Measurements from ENCODE around the gene LAMB3.
A peak's percentile ranks its signal among the peaks of the same experiment; 100 is the strongest.

Gene LAMB3

DNA sequence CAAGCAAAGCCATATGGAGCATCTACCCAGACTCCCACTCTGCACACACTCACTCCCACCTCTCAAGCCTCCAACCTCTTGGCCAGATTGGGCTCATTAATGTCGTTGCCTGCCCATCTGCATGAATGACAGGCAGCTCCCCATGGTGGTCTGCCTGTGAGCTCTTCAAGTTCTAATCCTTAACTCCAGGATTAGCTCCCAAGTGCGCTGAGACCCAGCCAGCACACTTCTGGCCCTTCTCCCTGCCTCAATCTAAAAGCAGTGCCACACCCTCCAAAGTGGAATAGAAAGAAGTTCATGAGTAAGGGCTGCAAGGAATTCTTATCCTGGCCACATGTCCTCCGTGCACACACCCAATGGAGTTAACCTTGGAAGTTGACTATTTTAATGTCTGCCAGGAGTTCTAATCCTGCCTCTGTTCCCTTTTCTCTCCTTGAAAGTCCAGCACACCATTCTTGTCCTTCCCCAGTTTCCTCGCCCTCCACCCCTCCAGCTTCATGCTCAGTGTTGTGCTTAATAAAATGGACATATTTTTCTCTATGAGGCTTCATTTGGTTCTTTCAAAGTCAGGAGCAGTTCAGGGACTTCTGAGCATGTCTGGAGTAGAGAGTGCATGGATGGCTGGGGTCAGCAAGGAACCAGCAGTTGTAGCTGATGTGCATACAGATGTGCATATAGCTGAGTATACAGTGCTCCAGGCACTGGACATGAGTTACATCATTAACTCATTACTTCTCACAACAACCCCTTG is 38.6 kb downstream of the LAMB3 start:
- DNase-seq (ENCODE audit: low read depth) = peak; percentile 67
- TF ChIP-seq, protein P1, sequence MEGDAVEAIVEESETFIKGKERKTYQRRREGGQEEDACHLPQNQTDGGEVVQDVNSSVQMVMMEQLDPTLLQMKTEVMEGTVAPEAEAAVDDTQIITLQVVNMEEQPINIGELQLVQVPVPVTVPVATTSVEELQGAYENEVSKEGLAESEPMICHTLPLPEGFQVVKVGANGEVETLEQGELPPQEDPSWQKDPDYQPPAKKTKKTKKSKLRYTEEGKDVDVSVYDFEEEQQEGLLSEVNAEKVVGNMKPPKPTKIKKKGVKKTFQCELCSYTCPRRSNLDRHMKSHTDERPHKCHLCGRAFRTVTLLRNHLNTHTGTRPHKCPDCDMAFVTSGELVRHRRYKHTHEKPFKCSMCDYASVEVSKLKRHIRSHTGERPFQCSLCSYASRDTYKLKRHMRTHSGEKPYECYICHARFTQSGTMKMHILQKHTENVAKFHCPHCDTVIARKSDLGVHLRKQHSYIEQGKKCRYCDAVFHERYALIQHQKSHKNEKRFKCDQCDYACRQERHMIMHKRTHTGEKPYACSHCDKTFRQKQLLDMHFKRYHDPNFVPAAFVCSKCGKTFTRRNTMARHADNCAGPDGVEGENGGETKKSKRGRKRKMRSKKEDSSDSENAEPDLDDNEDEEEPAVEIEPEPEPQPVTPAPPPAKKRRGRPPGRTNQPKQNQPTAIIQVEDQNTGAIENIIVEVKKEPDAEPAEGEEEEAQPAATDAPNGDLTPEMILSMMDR (IDR thresholded peaks at IDR 0.05; ENCODE audit: insufficient read depth, low read depth, low read length, missing control alignments) = no peak
- H3K4me3 ChIP-seq (ENCODE audit: low read length) = no peak overlapping the region

- TF ChIP-seq, protein P1 (IDR thresholded peaks at IDR 0.05; ENCODE audit: insufficient read depth, low read depth, low read length, missing control alignments) = no peak
- H3K4me3 ChIP-seq (ENCODE audit: low read length) = no peak overlapping the region
- DNase-seq (ENCODE audit: low read depth) = peak; percentile 65
These were observed 39.4 kb downstream of the LAMB3 start for GRCh38 chr1:209612646-209613399.

- TF ChIP-seq, protein P1 (IDR thresholded peaks at IDR 0.05; ENCODE audit: insufficient read depth, low read depth, low read length, missing control alignments) = peak; percentile 14
These were observed 40.3 kb downstream of the LAMB3 start for GRCh38 chr1:209611771-209612570.

GRCh38 chr1:209610631-209610905 is 41.7 kb downstream of the LAMB3 start:
- TF ChIP-seq, protein P1 (IDR thresholded peaks at IDR 0.05; ENCODE audit: insufficient read depth, low read depth, low read length, missing control alignments) = no peak
- H3K4me3 ChIP-seq (ENCODE audit: low read length) = no peak overlapping the region
- no peak for DNase-seq (ENCODE audit: low read depth)

More at GRCh38 chr1:209611771-209612570, 40.3 kb downstream of the LAMB3 start:
- no peak overlapping the region for H3K4me3 ChIP-seq (ENCODE audit: low read length)
- DNase-seq (ENCODE audit: low read depth) = peak; percentile 64

DNA sequence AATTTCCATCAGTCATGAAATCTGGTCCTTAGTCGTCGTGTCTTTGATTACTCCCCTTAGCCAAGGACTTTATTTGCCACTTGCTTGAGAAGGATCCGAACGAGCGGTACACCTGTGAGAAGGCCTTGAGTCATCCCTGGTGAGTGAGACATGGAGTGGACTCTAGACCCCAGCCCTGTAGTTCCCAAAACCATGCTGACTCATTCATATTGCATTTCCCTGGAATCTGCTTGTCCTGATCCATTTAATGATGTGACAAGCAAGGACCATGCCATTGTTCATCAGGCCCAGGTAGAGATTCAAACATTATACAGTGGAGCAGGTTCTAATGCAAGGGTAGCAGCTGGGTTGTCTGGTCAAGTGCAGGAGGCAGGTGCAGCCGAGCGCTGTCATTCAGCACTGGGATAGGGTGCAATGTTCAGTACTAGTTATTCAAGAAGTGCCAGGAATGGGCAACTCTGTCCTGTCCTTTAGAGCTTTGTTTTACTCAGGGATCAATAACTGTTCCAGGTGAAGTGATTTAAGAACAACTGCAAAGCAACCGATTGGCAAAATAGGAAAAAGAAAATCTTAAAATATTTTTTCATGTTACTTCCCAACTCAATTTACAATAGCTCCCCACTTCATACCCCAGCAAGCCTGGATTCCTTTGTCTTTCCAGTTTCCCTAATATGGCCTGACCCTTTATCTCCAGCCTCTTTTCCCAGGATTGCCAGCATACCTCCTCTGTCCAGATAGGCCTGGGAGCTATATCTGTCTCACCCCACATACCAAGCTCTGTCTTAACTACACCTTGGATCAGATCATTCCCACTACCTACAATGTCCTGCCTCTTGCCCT is 42.2 kb downstream of the LAMB3 start:
- TF ChIP-seq, protein P1 (IDR thresholded peaks at IDR 0.05; ENCODE audit: insufficient read depth, low read depth, low read length, missing control alignments) = no peak
- DNase-seq (ENCODE audit: low read depth) = peak; percentile 75
- H3K4me3 ChIP-seq (ENCODE audit: low read length) = no peak overlapping the region

DNA sequence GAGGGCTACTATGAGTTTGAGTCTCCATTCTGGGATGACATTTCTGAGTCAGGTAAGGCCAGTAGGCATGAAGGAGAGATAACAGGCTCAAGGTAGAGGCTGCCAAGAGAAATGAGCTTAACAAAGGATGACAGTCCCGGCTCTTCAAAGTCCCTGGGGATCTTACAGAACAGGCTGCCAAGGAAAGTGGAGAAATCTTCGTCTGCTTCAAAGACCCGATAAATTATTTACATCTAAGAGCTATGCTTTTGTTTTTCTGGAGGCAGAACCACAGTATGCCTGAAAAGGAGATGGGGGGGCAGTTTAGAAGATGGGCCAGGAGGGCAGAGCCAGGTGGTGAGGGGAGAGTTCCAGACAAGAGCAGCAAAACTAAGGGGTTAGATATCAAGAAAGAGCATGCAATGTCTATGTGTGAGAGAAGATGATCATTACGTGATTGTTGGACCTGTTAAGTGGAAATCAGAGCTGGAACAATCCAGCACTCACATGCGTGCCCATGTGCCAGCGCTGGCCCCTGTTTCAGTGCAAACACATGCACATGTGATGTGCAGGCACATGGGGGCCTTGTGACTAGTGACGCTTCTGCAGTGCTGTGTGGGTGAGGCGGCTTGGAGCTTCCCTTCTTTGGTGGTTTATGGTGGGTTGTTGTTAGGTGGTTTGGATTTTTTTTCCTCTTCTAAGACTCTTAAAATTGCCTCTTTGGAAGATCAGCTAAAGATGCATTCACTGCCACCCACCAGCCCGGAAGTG is 43.0 kb downstream of the LAMB3 start:
- no peak overlapping the region for H3K4me3 ChIP-seq (ENCODE audit: low read length)
- peak; percentile 16 for DNase-seq (ENCODE audit: low read depth)
- TF ChIP-seq, protein P1 (IDR thresholded peaks at IDR 0.05; ENCODE audit: insufficient read depth, low read depth, low read length, missing control alignments) = no peak
